GM18517 (cell line): Measurements from ENCODE around the gene IQCH.
"Not testable (repeated sequence)": the region's sequence is repeated elsewhere in the genome, so short reads cannot be mapped to it uniquely, and the experiment has no call there.

Experiments
- ATAC-seq: cut with Tn5 transposase; IDR thresholded peaks from one replicate; pipeline ENCODE4 v1.9.1; 2021; ENCODE audit warnings: mild to moderate bottlenecking, moderate library complexity; ENCODE audit not compliant: unreplicated experiment

IQCH gene

DNA sequence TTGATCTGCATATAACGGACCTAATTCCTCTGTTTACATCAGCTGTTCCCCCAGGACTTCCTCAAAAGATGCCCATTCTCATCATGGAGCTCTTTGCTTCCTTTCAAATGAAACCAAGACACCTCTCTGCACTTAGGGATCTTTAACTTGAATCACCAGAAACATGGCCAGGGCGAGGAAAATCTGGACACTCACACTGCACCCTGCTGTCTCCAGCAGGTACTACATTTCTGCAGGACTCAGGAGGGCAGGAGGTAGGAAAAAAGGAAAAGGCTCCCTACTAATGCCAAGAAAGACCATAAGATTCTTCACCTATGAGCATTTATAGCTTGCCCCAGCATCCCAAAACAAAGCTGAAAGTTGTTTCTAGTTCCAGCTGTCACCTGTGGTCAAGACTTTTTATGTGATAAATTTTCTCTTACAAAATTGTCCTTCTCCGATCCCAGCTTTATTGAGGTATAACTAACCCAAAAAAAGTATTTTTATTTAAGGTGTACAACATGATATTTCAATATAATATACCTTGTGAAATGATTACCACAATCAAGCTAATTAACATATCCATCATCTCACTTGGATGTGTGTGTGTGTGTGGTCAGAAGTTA lies 179.0 kb downstream of the IQCH start:
- no peak for ATAC-seq

- not testable (repeated sequence) for ATAC-seq
Measured at GRCh38 chr15:67436351-67437250, 182.0 kb downstream of the IQCH start.

DNA sequence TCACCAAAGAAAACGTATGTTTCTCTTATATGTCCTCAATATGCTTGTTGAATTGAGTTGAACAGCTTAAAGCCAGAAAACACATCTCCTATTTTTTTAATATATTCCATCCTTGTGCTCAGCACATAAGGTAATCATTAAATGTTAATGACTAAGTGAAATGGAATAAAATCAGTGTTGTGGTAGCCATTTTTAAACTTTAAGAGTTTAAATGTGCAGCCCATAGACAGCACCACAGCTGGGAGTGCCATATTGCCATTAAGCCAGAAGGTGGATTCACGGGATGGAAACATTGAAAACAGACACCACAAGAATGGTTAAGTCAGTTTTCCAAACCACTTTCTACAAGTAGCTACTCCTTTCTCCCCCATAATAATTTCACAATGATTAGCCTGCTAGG lies 189.5 kb downstream of the IQCH start:
- ATAC-seq, result no peak

- no peak for ATAC-seq
Measured at GRCh38 chr15:67446449-67446848, 191.9 kb downstream of the IQCH start.

DNA sequence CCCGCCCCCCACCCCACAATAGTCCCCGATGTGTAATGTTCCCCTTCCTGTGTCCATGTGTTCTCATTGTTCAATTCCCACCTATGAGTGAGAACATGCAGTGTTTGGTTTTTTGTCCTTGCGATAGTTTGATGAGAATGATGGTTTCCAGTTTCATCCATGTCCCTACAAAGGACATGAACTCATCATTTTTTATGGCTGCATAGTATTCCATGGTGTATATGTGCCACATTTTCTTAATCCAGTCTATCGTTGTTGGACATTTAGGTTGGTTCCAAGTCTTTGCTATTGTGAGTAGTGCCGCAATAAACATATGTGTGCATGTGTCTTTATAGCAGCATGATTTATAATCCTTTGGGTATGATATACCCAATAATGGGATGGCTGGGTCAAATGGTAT lies 193.8 kb downstream of the IQCH start:
- ATAC-seq, result not testable (repeated sequence)

GRCh38 chr15:67453703-67454102 lies 199.1 kb downstream of the IQCH start:
- not testable (repeated sequence) for ATAC-seq

GRCh38 chr15:67456677-67457529 lies 202.3 kb downstream of the IQCH start:
- no peak for ATAC-seq

GRCh38 chr15:67458331-67459029 lies 203.9 kb downstream of the IQCH start:
- ATAC-seq, result no peak

DNA sequence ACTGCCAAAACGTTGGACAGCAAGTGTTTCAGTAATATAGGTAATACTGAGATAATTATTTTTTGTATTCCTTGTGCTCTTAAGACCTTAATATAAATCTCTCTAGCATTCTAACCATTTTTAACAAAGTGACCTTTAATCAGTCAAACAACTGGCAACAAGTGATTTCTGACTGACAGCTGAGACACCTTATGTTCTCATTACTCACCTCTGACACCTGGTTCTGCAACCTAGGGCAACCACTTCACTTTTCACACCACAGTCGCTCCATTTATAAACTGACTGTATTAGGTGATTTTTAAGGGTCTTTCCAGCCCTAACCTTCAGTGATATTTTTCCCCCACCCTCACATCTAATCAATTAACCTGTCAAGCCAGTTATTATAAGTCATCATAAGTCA lies 205.9 kb downstream of the IQCH start:
- no peak for ATAC-seq

DNA sequence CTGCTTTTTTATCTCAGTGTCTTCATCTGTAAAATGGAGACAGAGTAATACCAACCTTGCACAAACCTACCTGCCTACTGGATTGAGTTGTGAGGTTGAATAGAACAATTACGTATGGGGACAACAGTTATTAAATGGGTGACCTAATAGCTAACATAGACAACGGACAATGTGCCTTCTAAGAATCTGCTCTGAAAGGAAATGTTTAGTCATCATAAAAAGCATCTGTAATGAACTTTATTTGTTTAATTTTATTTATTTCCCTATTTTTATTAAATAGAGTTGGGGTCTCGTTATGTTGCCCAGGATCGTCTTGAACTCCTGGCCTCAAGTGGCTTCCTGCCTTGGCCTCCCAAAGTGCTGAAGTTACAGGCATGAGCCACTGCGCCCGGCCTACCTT lies 207.1 kb downstream of the IQCH start:
- ATAC-seq, result no peak

- no peak for ATAC-seq
Measured at GRCh38 chr15:67462875-67463274, 208.3 kb downstream of the IQCH start.

DNA sequence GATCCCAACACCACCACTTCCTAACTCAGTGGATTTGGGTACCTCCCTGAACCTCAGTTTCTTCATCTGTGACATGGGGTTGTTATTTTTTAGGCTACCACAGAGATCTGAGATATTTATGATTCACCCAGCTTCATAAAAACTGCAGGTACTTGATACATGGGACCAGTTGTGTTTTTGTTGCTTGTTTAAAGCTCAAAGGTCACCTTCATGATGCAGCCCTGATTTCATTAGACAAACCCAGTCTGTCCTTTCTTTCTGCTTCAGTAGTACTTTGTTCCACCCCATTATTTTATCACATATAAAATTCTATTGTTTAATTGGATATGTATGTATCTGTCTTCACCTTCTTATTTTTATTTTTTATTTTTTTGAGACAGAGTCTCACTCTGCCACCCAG lies 208.9 kb downstream of the IQCH start:
- no peak for ATAC-seq

- ATAC-seq, result no peak
Measured at GRCh38 chr15:67465196-67465952, 210.8 kb downstream of the IQCH start.

DNA sequence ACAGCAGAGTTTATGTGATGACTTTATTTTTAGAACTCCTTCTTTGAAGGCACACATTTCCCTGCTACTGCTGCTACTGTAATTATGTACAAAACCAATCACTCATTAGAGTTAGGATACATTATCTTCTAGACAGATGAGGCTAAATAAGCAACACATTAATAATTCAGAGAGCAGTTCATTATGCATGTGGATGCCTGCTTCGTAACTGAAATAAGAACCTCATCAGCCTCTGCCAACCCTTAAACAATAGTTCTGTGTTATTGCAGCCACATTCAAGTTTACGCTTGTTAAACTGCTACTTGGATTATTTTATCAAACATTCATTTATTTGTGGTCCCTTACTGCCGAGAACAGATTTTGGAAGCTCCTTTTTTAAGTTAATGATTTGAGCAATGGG lies 213.8 kb downstream of the IQCH start:
- no peak for ATAC-seq

DNA sequence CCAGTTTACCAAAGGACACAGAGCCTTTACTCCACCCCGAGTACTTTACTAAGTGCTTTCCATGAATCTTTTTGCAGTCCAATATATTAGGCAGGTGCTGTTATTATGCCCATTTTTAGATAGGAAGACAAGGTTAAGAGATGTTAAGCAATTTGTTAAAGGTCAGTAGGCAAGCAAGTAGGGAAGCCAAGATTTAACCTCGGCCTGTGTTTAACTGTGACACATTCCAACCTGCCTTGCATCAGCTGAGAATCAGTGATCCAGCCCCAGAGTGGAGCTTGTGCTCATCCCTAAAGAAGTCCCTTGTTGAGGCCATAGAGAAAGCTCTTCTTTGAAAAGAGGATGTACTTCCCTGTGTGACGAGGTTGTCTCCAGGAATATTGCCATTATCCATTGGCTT lies 215.1 kb downstream of the IQCH start:
- ATAC-seq, result no peak

GRCh38 chr15:67472957-67473356 lies 218.4 kb downstream of the IQCH start:
- ATAC-seq, result no peak

DNA sequence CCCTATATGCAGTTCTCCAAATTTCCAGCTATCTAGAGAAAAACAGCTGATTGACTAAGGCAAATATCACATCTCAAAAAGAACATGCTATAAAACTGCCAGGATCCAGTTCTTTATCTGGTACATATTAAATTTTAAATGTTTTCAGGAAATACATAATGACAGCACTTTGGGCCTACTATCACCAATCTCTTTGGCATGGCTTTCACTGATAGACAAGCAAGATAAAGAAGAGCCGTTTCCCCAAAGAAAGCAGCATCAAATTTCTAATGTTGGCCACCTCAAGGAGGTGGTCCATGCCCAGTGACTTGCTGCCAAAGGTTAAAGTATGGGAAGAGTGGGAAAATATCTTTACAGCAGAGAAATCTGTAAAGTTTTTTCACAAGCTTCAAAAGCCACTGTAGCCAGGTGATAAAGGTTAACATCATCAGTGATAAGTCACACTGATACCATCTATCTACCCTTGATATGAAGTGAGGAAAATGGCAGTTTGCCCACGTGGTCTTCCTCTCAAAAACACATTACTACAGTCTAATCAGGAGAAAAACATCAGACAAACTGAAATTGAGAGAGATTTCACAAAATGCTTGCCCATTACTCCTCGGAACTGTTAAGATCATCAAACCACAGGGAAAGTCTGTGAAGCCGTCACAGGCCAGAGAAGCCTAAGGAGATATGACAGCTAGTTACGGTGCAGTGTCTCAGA lies 220.0 kb downstream of the IQCH start:
- no peak for ATAC-seq

DNA sequence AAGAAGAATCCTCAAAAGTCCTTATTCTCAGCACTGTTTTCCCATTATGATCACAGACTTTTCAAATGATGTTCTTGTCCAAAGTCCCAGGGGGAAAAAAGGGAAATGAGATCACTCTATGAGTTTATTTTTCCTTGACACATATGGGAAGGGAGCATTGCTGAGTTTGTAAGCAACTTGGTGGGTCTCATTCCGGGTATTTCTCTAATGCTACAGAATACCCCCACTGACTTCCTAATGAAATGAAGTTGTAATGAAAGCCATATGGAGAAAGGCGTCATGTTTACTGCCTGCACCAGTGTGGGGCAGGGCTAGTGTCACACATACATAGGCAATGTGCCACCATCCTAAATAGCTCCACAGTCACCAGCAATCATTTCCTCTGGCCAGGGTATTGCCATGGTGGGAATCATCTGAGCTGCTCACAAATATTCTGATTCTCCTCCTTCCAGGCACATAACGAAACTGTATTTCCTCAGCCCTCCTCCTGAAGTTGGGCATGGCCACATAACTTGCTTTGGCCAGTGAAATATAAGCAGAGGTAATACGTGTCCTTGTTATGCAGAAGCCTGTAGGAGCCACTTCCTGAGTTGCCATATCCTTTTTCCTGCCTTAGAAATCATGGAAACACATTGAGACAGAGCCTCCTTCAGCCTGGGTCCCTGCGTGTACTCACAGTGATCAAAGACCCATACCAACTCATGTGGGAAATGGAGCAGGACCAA lies 225.4 kb downstream of the IQCH start:
- ATAC-seq, result no peak

- no peak for ATAC-seq
Measured at GRCh38 chr15:67480741-67481140, 226.2 kb downstream of the IQCH start.
